Prostate gland (tissue), 2 donors: ENCODE results near the gene DEF6. TPM values are rescaled to one million over a fixed set of nuclear protein-coding genes. Genes with fewer than 3 reads are reported as not detected.

ENCODE experiments used
- DNase-seq: peaks from one replicate; pipeline ENCODE4 v3.0.0-alpha.2; 2019; ENCODE audit warnings: low spot score
- H3K27ac ChIP-seq, 2 donors: fragments of 200-600 bp; sonication (generic); 2 replicates each; pipeline ENCODE4 v1.5.1; 2017 to 2019
- H3K27me3 ChIP-seq: fragments of 200-600 bp; sonication (generic); replicated peaks from 2 replicates; pipeline ENCODE4 v1.5.1; 2019; ENCODE audit not compliant: insufficient read depth
- H3K36me3 ChIP-seq, 2 donors: fragments of 200-600 bp; sonication (generic); 1 replicate in 1 of 2; 2 replicates in 1 of 2; pipeline versions ENCODE4 v1.5.1 to v1.8.1; 2017 to 2019
- H3K4me1 ChIP-seq: fragments of 200-600 bp; sonication (generic); replicated peaks from 2 replicates; pipeline ENCODE4 v1.5.1; 2019
- H3K4me3 ChIP-seq, 2 donors: fragments of 200-600 bp; sonication (generic); 2 replicates each; pipeline ENCODE4 v1.5.1; 2017 to 2019
- H3K9me3 ChIP-seq: fragments of 200-600 bp; sonication (generic); 2 replicates; pipeline ENCODE4 v1.5.1; 2017
- POLR2A ChIP-seq: fragments of 450-650 bp; IDR thresholded peaks from one replicate; pipeline ENCODE4 v1.6.1; 2016; ENCODE audit warnings: antibody characterized with exemption, mild to moderate bottlenecking
- POLR2AphosphoS5 ChIP-seq: sonication (generic); formaldehyde crosslinking; IDR thresholded peaks from one replicate; pipeline ENCODE4 v1.6.1; 2017; ENCODE audit warnings: antibody characterized with exemption
- WGBS: methylation state at CpG from one replicate; pipeline ENCODE4 v1.1.5; 2018; 5-methylcytosine and 5-hydroxymethylcytosine counted together
- intact Hi-C: fragments of 100-400 bp; cut with DNase I; formaldehyde crosslinking; loops from one replicate; pipeline ENCODE4 v1.14.2; 2022
- total RNA-seq, 2 donors: library from RNA; depleted of rRNA; stranded (reverse); fragments of >200 nt; gene quantifications; one replicate each; pipeline ENCODE4 v1.1.0, GENCODE V29; 2016
- TF ChIP-seq, protein P1 (sequence below), 4 experiments: fragments of 200-600 bp in 2 of 4; fragments of 450-650 bp in 2 of 4; sonication (generic) in 2 of 4; IDR thresholded peaks; 1 replicate in 3 of 4; 2 replicates in 1 of 4; pipeline ENCODE4 v1.5.1; 2016 to 2019; ENCODE audit warnings: antibody characterized with exemption in 4 of 4, mild to moderate bottlenecking in 2 of 4, moderate library complexity in 2 of 4

Gene DEF6
- total RNA-seq, 2 donors from 2014 or later = 20.2 to 33.4 TPM

DNA sequence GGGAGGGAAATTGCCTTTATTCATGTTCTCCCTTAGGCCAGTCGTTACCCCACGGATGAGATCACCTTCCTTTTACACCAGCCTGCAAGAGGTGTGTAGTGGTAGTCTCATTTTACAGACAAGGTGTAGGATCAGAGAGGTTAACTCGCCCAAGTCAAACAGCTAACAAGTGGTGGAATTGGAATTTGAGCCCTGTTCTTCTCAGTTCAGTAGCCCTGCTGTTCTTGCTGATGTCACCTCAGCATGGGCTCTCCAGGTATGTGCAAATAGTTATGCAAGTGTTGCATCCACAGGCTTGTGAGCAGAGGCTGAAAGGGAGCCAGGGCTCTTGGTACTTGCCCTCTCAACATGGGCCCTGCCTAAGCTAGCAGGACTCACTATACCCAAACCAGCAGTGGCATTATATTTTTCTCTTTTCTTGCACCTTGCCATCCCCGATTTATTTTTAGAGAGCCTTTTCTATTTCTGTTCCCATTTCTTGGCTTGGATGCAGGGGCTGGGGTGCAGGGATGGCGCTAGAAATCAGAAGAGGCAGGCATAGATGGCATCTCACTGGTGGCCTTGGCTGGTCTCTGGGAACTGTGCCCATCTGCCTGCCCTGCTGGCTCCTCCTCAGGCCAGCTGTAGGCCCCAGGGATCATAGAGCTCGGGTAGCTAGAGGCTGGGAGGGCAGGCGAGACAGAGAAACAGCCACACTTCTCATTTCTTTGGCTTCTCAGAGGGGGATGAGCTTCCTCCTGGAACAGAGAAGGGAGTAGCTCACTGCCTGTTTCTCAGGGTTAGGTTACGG, 62.9 kb downstream of the DEF6 start:
- Histone ChIP-seq H3K4me3 (no peak overlapping the region), H3K27me3 (no peaks in the 10 kb centered on the region), H3K27ac (no peak overlapping the region), H3K36me3 (no peaks in the 10 kb centered on the region), H3K4me1 (no peaks in the 10 kb centered on the region), H3K9me3 (no peaks in the 10 kb centered on the region)
- no peak for TF ChIP-seq POLR2AphosphoS5
- no peak for TF ChIP-seq POLR2A
- TF ChIP-seq, protein P1, sequence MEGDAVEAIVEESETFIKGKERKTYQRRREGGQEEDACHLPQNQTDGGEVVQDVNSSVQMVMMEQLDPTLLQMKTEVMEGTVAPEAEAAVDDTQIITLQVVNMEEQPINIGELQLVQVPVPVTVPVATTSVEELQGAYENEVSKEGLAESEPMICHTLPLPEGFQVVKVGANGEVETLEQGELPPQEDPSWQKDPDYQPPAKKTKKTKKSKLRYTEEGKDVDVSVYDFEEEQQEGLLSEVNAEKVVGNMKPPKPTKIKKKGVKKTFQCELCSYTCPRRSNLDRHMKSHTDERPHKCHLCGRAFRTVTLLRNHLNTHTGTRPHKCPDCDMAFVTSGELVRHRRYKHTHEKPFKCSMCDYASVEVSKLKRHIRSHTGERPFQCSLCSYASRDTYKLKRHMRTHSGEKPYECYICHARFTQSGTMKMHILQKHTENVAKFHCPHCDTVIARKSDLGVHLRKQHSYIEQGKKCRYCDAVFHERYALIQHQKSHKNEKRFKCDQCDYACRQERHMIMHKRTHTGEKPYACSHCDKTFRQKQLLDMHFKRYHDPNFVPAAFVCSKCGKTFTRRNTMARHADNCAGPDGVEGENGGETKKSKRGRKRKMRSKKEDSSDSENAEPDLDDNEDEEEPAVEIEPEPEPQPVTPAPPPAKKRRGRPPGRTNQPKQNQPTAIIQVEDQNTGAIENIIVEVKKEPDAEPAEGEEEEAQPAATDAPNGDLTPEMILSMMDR (IDR thresholded peaks at IDR 0.05) = no peak
- no peak for DNase-seq
- 63% methylated on average over 8 of the region's 8 CpGs for WGBS
- intact Hi-C loops = no loop called here

DNA sequence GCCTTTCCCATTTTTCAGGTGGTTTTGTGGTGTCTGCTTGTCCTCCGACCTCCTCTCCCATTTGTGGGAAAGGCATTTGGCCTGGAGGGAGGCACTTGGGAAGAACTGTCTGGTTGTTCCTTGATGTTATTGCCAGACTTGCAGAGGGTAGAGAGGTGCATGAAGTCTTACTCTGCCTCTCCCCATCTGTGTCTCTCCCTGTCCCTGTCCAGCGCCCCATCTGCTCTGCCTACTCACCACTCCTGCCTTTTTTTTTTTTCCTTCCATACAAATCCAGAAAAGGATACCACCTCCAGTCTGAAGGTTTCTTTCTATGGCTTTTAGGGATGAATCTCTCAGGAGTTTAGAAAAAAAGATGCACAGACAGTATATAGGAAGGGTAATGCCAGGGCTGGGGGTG, 64.6 kb downstream of the DEF6 start:
- no peaks in the 10 kb centered on the region for H3K4me1 ChIP-seq
- no peak for DNase-seq
- no peaks in the 10 kb centered on the region for H3K27me3 ChIP-seq
- H3K27ac ChIP-seq = no peak overlapping the region
- TF ChIP-seq, protein P1 (IDR thresholded peaks at IDR 0.05) = no peak
- no peak for TF ChIP-seq POLR2AphosphoS5
- TF ChIP-seq POLR2A = no peak
- no peaks in the 10 kb centered on the region for H3K36me3 ChIP-seq
- intact Hi-C loops = no loop called here
- 89% methylated on average over 2 of the region's 2 CpGs for WGBS
- H3K9me3 ChIP-seq = no peaks in the 10 kb centered on the region
- H3K4me3 ChIP-seq = no peak overlapping the region

DNA sequence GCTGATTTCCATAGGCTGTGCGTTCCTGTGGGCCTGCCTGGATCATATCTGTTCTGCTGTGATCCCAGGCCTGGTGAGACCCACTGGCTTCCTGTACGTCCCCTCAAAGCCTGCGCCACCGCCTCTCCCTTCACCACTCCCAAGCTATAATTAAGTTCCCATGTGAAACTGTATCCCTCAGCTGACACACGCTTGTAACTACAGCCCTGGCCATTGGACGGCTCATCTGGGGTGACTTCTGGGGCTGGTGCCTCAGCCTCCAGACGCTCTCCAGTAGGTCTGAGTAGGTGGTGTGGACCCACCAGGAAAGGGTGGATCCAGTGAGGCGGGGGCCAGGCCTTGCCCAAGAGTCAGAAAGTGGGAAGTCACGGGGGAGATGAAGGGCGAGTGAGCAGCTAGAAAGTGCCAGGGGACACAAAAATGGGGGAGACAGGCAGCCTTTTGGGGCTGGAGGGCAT, 65.7 kb downstream of the DEF6 start:
- intact Hi-C loops = no loop called here
- H3K36me3 ChIP-seq = no peaks in the 10 kb centered on the region
- WGBS = 80% methylated on average over 10 of the region's 10 CpGs
- no peak for DNase-seq
- H3K4me3 ChIP-seq = no peak overlapping the region
- no peak overlapping the region for H3K27ac ChIP-seq
- H3K9me3 ChIP-seq = no peaks in the 10 kb centered on the region
- TF ChIP-seq, protein P1 (IDR thresholded peaks at IDR 0.05) = no peak
- TF ChIP-seq POLR2AphosphoS5 (no peak), POLR2A (no peak)
- H3K4me1 ChIP-seq = no peaks in the 10 kb centered on the region
- no peaks in the 10 kb centered on the region for H3K27me3 ChIP-seq

DNA sequence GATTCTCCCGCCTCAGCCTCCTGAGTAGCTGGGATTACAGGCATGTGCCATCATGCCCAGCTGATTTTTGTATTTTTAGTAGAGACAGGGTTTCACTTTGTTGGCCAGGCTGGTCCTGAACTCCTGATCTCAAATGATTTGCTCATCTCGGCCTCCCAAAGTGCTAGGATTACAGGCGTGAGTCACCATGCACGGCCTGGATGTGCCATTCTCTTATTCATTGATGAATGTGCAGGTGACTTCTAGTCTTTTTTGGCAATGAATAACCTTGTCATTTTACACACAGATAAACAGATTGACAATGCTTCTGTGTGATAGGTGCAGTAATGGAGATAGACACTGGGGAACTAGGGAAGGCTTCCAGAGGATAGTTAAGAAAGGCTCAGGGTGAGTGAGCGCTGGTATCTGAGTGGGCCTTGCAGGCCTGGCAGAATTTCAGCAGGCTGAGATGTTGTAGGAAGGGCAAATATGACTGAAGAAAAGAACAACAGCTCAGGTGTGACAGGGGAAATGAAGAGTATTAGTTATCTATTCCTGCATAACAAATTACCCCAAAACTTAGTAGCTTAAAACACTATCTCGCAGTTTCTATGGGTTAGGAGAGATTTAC, 68.1 kb downstream of the DEF6 start:
- H3K27ac ChIP-seq = no peak overlapping the region
- no peaks in the 10 kb centered on the region for H3K27me3 ChIP-seq
- 93% methylated on average over 6 of the region's 6 CpGs for WGBS
- H3K4me3 ChIP-seq = no peak overlapping the region
- no peak for TF ChIP-seq POLR2A
- no peak for TF ChIP-seq POLR2AphosphoS5
- no peaks in the 10 kb centered on the region for H3K4me1 ChIP-seq
- H3K36me3 ChIP-seq = no peaks in the 10 kb centered on the region
- no peaks in the 10 kb centered on the region for H3K9me3 ChIP-seq
- DNase-seq = no peak
- intact Hi-C loops = no loop called here

DNA sequence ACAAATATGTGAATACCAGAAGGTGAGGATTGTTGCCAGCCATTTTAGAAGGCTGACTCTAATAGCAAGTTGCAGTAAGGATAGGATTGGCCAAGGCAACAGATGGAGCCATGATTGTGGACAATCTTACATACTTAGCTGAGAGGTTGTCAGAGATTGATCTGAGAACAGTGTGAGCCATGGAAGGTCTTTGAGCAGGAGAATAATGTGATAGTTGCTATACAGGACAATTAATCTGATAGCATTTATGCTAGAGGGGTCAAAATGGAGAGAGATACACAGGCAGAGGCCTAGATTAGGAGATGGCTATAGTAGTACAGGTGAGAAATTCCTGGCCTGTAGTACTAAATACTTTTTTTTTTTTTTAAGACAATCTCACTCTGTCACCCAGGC, 68.6 kb downstream of the DEF6 start:
- intact Hi-C loops = no loop called here
- H3K27me3 ChIP-seq = no peaks in the 10 kb centered on the region
- DNase-seq = no peak
- no peak overlapping the region for H3K27ac ChIP-seq
- no peaks in the 10 kb centered on the region for H3K36me3 ChIP-seq
- H3K4me3 ChIP-seq = no peak overlapping the region
- no peak for TF ChIP-seq POLR2AphosphoS5
- TF ChIP-seq, protein P1 (IDR thresholded peaks at IDR 0.05) = no peak
- TF ChIP-seq POLR2A = no peak
- H3K4me1 ChIP-seq = no peaks in the 10 kb centered on the region
- H3K9me3 ChIP-seq = no peaks in the 10 kb centered on the region
